Activated CD8-positive, alpha-beta T cell treated with anti-CD3 and anti-CD28 coated beads, Interleukin-2, amount 10 ng/mL, durations not matched to agents 7 days and 5 days (primary cell): ENCODE data around the gene ARSA. TPM values are rescaled to one million over a fixed set of nuclear protein-coding genes. Genes with fewer than 3 reads are reported as not detected.

Source experiments
- ATAC-seq: fragments of 150-1000 bp; cut with Tn5 transposase; one replicate; pipeline ENCODE4 v1.10.0; 2021; ENCODE audit warnings: moderate library complexity
- CTCF ChIA-PET: fragments of 350-600 bp; sonication (Branson Sonifier 250); formaldehyde crosslinking; loops from one replicate; lab custom pipeline; 2021; ENCODE audit warnings: antibody characterized with exemption; lab: Charles Lee
- POLR2A ChIA-PET: fragments of 350-600 bp; sonication (Branson Sonifier 250); formaldehyde crosslinking; loops from one replicate; lab custom pipeline; 2021; ENCODE audit warnings: antibody characterized with exemption; lab: Charles Lee
- DNase-seq: peaks from one replicate; pipeline ENCODE4 v3.0.0-alpha.2; 2020
- H3K27ac Mint-ChIP-seq: one replicate; pipeline ENCODE4 v1.8.0; 2021; ENCODE audit warnings: mild to moderate bottlenecking, mixed read lengths
- H3K27me3 Mint-ChIP-seq: one replicate; pipeline ENCODE4 v1.8.0; 2021; ENCODE audit warnings: low read depth, mixed read lengths
- H3K36me3 Mint-ChIP-seq: one replicate; pipeline ENCODE4 v1.8.0; 2021; ENCODE audit warnings: low read depth, mixed read lengths
- H3K4me1 Mint-ChIP-seq: one replicate; pipeline ENCODE4 v1.8.0; 2021; ENCODE audit warnings: low read depth, mixed read lengths
- H3K4me3 Mint-ChIP-seq: one replicate; pipeline ENCODE4 v1.8.0; 2021; ENCODE audit warnings: mild to moderate bottlenecking, mixed read lengths
- H3K9me3 Mint-ChIP-seq: one replicate; pipeline ENCODE4 v1.8.0; 2022; ENCODE audit warnings: mixed read lengths; ENCODE audit not compliant: insufficient read depth
- total RNA-seq, 2 experiments: library from RNA; stranded (reverse); gene quantifications; one replicate each; pipeline ENCODE4 v1.2.3, GENCODE V29; 2021

ARSA gene
- total RNA-seq, 2 experiments from 2014 or later: 28.8 to 35.1 TPM

DNA sequence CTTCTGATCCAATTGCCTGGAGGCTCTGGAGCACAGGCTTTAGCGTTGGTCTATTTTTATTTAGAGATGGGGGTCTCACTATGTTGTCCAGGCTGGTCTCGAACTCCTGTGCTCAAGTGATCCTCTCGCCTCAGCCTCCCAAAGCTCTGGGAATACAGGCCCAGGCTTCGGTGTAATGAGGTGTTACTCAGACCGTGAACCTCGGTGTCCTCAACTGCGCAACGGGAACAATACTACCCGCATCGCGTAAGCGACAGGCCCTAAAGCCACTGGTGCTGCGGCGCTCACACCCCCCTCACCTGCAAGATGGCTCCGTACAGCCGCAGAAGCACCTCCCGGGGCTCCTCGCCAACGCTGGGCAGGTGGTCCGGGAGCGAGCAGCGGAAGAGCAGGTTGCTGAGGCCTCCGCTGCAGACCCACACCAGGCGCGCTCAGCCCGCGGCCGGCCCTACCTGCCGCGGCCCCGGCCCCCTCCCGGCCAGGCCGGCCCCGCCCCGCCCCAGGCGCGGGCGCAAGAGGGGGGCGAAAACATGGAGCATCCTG lies 45.9 kb downstream of the ARSA start:
- ChIA-PET POLR2A (interaction anchor here (0.8 to 2.7 kb wide), 13 partner anchors 16 to 74 kb away, joined by 3 to 31 read pairs (median 5); partner anchors contain the start of genes LMF2, NCAPH2, SCO2 and SYCE3), CTCF (interaction anchor here (0.8 to 3.5 kb wide), 6 partner anchors 9 to 56 kb away, joined by 3 to 19 read pairs (median 8); partner anchors contain the start of genes SCO2 and SYCE3)
- H3K27ac Mint-ChIP-seq: peak overlapping the region; percentile 94
- peaks cover 37% of the 10 kb centered on the region for H3K36me3 Mint-ChIP-seq
- no peak for ATAC-seq
- H3K27me3 Mint-ChIP-seq: no peaks in the 10 kb centered on the region
- H3K4me1 Mint-ChIP-seq: peaks cover 49% of the 10 kb centered on the region
- H3K9me3 Mint-ChIP-seq: no peaks in the 10 kb centered on the region
- peak; percentile 47 for DNase-seq
- peak overlapping the region; percentile 98 for H3K4me3 Mint-ChIP-seq

DNA sequence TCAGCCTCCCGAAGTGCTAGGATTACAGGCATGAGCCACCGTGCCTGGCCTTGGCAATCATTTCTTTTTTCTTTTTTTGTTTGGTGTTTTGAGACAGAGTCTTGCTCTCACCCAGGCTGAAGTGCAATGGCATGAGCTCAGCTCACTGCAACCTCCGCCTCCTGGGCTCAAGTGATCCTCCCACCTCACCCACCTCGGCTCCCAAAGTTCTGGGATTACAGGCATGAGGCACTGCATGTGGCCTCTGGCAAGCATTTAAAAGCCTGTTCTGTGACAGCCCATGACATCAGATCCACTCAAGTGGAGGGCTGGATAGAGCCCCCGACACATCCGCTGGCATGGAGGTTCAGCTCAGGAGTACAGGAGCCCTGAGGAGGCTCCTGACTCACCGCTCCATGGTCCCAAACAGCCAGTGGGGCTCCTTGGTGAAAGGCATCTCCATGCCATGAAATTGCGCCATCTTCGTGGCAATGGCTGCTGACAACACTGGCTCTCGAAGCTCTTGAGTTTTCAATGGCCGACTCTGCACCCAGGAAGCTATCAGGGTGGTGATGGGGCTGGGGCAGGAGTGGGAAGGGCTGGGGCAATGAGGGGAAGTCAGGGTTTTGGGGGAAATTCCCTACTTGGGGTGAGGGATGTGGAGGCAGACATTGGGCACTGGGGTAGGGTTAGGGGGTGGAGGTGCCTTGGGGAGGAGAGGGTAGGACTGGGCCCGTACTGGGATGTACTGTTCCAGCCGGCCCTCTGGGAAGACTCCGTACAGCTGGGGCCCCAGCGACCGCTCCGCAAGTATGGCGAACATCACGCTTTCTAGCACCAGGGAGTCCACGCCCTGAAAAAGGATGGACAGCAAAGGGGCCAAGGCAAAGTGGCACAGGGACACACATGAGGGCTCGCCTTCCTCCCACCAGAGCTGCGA lies 46.7 kb downstream of the ARSA start:
- Mint-ChIP-seq H3K36me3 (peaks cover 42% of the 10 kb centered on the region), H3K4me1 (peaks cover 50% of the 10 kb centered on the region), H3K27me3 (no peaks in the 10 kb centered on the region), H3K27ac (peak overlapping the region; percentile 86), H3K9me3 (no peaks in the 10 kb centered on the region), H3K4me3 (peak overlapping the region; percentile 98)
- POLR2A ChIA-PET: interaction anchor here (0.8 to 2.7 kb wide), 8 partner anchors 15 to 56 kb away, joined by 3 to 31 read pairs (median 8); partner anchors contain the start of gene SCO2
- no peak for DNase-seq
- CTCF ChIA-PET: interaction anchor here (1.0 to 3.5 kb wide), 5 partner anchors 16 to 56 kb away, joined by 3 to 19 read pairs (median 10); partner anchors contain the start of genes SCO2 and SYCE3
- ATAC-seq: no peak

DNA sequence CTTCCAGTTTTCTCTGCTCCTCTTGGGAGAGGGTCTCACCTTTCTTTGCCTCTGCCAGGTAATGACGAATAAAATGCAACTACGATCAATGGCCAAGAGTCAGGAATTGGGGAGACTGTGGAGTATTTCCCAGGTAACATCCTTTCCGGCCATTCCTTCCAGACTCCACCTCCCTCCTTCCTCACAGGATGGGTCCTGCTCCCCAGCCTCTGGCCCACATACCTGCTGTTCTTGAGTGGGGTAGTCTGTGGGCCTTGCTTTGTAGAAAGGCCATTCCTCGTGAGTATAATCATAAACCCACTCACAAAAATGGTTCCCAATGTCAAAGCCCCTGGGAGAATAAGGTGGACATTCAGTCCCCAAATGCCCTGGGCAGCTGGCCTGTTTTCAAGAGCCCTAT lies 48.2 kb downstream of the ARSA start:
- ChIA-PET POLR2A (no interaction called here), CTCF (no interaction called here)
- DNase-seq: no peak
- H3K4me1 Mint-ChIP-seq: peaks cover 50% of the 10 kb centered on the region
- H3K36me3 Mint-ChIP-seq: peaks cover 42% of the 10 kb centered on the region
- peak overlapping the region; percentile 68 for H3K27ac Mint-ChIP-seq
- no peak for ATAC-seq
- H3K27me3 Mint-ChIP-seq: no peaks in the 10 kb centered on the region
- no peaks in the 10 kb centered on the region for H3K9me3 Mint-ChIP-seq
- H3K4me3 Mint-ChIP-seq: no peak overlapping the region

DNA sequence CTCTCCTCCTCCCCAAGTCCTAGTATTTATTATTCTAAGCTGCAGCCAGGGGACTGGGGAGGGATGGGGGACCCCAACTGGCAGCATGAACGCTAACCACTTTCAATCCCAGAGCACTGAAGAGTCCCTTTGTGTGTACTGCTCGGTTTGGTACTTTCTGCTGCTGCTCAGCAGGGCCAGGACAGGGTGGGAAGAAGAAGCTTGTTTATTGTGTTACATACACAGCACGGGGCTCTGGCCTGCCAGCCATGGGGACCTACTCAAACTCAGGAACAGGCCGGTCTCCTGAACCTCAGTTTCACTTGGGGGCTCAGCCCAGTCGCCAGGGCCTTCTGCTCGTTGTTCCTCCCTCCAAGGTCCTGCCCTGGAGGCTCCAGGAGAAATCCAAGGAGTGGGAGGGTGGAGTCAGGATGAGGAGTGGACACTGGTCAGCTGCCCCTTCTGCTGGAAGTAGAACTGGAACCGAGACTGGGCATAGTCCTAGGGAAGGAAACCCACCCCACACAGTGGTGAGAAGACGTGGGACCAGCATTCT lies 49.1 kb downstream of the ARSA start:
- Mint-ChIP-seq H3K36me3 (peaks cover 41% of the 10 kb centered on the region), H3K27ac (peak overlapping the region; percentile 11), H3K9me3 (no peaks in the 10 kb centered on the region), H3K4me1 (peaks cover 48% of the 10 kb centered on the region), H3K4me3 (peak overlapping the region; percentile 34), H3K27me3 (no peaks in the 10 kb centered on the region)
- ATAC-seq: no peak
- CTCF ChIA-PET: interaction anchor here (1.0 kb wide), 1 partner anchor 15 kb away, joined by 9 read pairs; the partner anchor contains the start of gene SYCE3
- DNase-seq: no peak
- POLR2A ChIA-PET: interaction anchor here (0.8 to 2.4 kb wide), 4 partner anchors 16 to 54 kb away, joined by 3 to 10 read pairs (median 4); partner anchors contain the start of genes SCO2 and SYCE3

DNA sequence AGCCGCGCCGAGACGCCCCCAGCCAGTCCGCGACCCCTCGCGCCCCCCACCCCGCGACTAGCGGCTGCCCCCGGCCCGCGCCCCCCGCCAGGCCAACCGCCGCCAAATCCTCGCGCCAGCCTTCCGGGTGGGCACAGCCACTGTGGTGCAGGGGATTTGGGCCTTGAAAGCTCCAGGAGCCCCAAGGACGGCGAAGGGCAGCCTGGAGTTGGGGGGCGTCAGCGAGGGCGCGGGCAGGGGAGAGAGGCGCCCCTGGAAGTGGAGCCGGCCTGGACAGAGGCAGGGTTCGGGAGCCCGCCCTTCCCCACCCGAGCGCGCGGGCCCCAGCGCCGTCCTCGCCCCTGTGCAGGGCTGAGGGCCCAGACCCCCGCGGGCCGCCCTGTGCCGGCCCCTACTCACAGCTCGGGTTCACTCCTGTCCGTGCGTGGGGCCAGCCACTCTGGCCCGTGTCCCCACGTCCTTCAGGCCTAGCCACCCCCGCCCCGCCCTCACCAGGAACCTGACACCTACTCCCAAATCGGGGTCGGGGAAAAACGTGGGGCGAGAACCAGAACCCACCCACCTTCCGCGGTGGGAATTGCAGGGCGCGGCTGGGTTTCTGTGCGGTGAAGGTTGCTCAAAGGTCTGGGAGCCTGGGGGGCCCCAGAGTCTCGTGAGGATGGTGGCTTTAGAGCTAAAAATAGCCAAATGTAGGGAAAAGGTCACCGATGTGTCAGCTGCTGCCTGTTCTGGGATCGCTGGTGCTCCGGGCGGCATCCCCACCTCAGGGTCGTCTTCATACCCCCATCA lies 49.8 kb downstream of the ARSA start, which contains the start of gene CPT1B:
TSS of gene CPT1B (minus strand) at position 441 of the 789 bp plus-strand sequence. CDS start 512 bp downstream, outside the sequence.
- H3K36me3 Mint-ChIP-seq: peaks cover 36% of the 10 kb centered on the region
- DNase-seq (no peak), ATAC-seq (no peak)
- POLR2A ChIA-PET: interaction anchor here (0.5 to 2.4 kb wide), 5 partner anchors 15 to 235 kb away, joined by 3 to 10 read pairs (median 4); partner anchors contain the start of genes SCO2 and SYCE3
- H3K9me3 Mint-ChIP-seq: no peaks in the 10 kb centered on the region
- H3K4me3 Mint-ChIP-seq: peak within 1 kb of the TSS; percentile 51
- H3K27me3 Mint-ChIP-seq: no peaks in the 10 kb centered on the region
- peak within 1 kb of the TSS; percentile 83 for H3K27ac Mint-ChIP-seq
- peaks cover 41% of the 10 kb centered on the region for H3K4me1 Mint-ChIP-seq
- CTCF ChIA-PET: interaction anchor here (1.0 to 2.0 kb wide), 2 partner anchors 15 kb away, joined by 9 to 13 read pairs; partner anchors contain the start of gene SYCE3

DNA sequence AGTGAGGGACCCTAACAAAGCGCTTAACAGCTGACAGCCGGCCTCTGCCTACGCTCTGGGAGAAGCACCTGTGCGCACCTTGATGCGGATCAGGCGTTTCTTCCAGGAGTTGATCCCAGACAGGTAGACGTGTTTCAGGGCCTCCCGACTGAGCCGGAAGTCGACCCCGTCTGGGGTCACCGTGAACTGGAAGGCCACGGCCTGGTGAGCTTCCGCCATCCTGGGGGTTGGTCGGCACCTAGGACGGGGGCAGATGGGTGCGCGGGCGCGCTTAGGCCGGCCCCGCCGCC lies 50.3 kb downstream of the ARSA start:
- DNase-seq (no peak), ATAC-seq (no peak)
- no peaks in the 10 kb centered on the region for H3K27me3 Mint-ChIP-seq
- H3K9me3 Mint-ChIP-seq: no peaks in the 10 kb centered on the region
- peaks cover 35% of the 10 kb centered on the region for H3K36me3 Mint-ChIP-seq
- ChIA-PET POLR2A (interaction anchor here (0.5 to 2.4 kb wide), 3 partner anchors 44 to 234 kb away, joined by 3 to 10 read pairs (median 4); partner anchors contain the start of gene SCO2), CTCF (interaction anchor here (2.0 kb wide), 1 partner anchor 15 kb away, joined by 13 read pairs; the partner anchor contains the start of gene SYCE3)
- peak overlapping the region; percentile 51 for H3K4me3 Mint-ChIP-seq
- H3K27ac Mint-ChIP-seq: peak overlapping the region; percentile 83
- H3K4me1 Mint-ChIP-seq: peaks cover 41% of the 10 kb centered on the region

DNA sequence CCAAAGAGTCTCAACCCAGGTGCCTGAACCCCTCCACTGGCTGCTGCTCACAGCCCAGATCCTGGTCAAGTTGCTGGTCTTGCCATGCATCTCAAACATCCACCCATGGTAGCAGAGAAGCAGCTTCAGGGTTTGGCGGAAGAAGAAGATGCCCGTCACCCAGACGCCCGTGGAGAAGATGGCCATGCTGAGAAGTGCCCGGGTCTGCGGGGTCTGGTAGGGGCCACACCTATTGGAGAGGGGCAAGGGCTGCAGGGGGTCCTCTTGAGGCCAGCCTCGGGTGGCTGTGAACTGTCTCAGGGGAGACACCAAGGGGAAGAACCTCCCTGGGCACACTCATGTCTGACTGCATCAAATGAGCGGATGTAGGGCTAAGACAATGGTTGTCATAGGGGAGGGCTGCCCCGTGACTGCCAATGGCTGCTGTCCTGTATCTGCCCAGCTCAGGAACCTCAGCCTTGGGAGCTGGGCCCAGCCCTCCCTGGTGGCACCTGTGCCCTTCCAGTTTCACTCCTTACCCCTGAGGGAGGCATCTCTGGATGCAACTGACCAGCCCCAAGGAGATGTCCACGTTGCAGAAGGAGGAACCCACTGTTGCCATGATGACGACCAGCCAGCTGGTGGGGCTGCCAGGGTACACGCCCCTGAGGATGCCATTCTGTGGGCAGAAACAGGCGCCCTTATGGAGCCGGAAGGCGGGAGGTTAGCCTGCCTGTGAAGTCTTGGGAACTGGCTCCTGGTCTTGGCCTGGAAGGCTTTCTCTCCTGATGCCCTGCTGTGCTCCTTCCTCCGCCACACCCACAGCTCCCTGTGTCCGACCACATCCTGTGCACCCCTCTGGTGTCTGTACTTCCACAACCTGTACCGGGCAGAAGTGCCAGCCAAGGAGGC lies 50.9 kb downstream of the ARSA start:
- Mint-ChIP-seq H3K36me3 (peaks cover 39% of the 10 kb centered on the region), H3K4me3 (peak overlapping the region; percentile 51), H3K9me3 (no peaks in the 10 kb centered on the region), H3K27me3 (no peaks in the 10 kb centered on the region), H3K4me1 (peaks cover 41% of the 10 kb centered on the region), H3K27ac (peak overlapping the region; percentile 83)
- DNase-seq: no peak
- POLR2A ChIA-PET: interaction anchor here (0.5 to 2.4 kb wide), 6 partner anchors 14 to 234 kb away, joined by 3 to 10 read pairs (median 3); partner anchors contain the start of genes SCO2 and SYCE3
- no peak for ATAC-seq
- CTCF ChIA-PET: interaction anchor here (2.0 kb wide), 1 partner anchor 14 kb away, joined by 13 read pairs; the partner anchor contains the start of gene SYCE3

DNA sequence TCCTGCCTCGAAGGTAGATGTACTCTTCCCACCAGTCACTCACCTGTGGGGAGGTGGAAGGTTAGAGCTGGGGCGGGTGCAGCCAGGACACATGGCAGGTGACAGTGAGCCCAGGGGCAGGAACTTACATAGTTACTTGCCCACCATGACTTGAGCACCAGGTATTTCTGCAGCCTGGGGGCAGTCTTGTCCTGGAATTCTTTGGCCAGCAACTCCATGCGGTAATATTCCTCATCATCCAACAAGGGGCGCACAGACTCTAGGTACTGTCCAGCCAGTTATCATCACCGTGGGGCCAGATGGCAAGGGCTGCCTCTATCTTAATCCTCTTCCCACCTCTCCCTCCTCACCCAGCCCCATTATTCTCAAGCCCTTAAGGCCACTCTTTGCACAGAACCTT lies 51.9 kb downstream of the ARSA start:
- Mint-ChIP-seq H3K9me3 (no peaks in the 10 kb centered on the region), H3K27ac (peak overlapping the region; percentile 12), H3K27me3 (no peaks in the 10 kb centered on the region), H3K4me3 (no peak overlapping the region), H3K36me3 (peaks cover 33% of the 10 kb centered on the region), H3K4me1 (peaks cover 31% of the 10 kb centered on the region)
- ChIA-PET POLR2A (interaction anchor here (0.6 to 1.7 kb wide), 4 partner anchors 13 to 124 kb away, joined by 3 to 4 read pairs (median 4); partner anchors contain the start of gene SCO2), CTCF (interaction anchor here (0.9 to 2.0 kb wide), 3 partner anchors 13 to 51 kb away, joined by 3 to 13 read pairs (median 4); partner anchors contain the start of genes SCO2 and SYCE3)
- ATAC-seq: no peak
- no peak for DNase-seq

DNA sequence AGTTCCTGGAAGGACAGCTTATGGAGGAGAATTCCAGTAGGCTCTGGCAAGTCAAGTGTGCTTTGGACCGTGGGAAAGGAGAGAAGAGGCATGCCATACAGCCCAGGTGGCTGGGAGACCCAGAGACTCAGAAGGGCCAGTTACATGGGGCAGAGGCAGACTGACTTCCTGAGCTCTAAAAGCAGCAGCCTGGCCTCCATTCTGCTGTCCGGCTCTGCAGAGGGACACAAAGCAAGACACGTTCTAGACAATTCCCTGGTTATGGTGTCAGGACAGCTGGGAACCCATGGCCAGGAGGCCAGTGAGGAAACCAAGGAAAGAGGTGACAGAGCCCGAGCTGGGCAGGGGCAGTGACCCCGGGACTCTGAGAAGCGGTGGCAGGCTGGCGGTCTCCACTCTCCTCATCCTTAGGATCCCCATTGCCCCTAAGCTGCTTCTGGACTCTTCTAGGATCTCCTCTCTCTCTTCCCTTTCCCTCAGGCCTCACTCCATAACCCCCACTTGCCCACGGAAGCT lies 52.5 kb downstream of the ARSA start:
- Mint-ChIP-seq H3K9me3 (no peaks in the 10 kb centered on the region), H3K36me3 (peaks cover 36% of the 10 kb centered on the region), H3K27ac (no peak overlapping the region), H3K4me1 (peaks cover 28% of the 10 kb centered on the region), H3K4me3 (no peak overlapping the region), H3K27me3 (no peaks in the 10 kb centered on the region)
- ATAC-seq (no peak), DNase-seq (no peak)
- ChIA-PET POLR2A (interaction anchor here (0.8 to 1.5 kb wide), 2 partner anchors 12 to 50 kb away, joined by 4 read pairs; partner anchors contain the start of gene SCO2), CTCF (interaction anchor here (0.9 to 1.4 kb wide), 4 partner anchors 9 to 50 kb away, joined by 3 to 4 read pairs (median 4); partner anchors contain the start of genes SCO2 and SYCE3)
